Suprapubic skin (tissue), 4 donors: ENCODE results near the gene NEK8.
"Not testable (repeated sequence)": the region's sequence is repeated elsewhere in the genome, so short reads cannot be mapped to it uniquely, and the experiment has no call there.

Experiments
- CTCF ChIP-seq, 2 donors: fragments of 200-600 bp in 1 of 2; fragments of 450-650 bp in 1 of 2; sonication (generic) in 1 of 2; IDR thresholded peaks; one replicate each; pipeline ENCODE4 v1.5.1; 2016 to 2019; ENCODE audit warnings: antibody characterized with exemption in 2 of 2, mild to moderate bottlenecking in 1 of 2, moderate library complexity in 1 of 2
- EP300 ChIP-seq: sonication (generic); formaldehyde crosslinking; IDR thresholded peaks from one replicate; pipeline ENCODE4 v1.6.1; 2017; ENCODE audit warnings: antibody characterized with exemption
- POLR2A ChIP-seq, 2 donors: fragments of 450-650 bp; IDR thresholded peaks; one replicate each; pipeline ENCODE4 v1.6.1; 2017; ENCODE audit warnings: antibody characterized with exemption in 2 of 2, mild to moderate bottlenecking in 2 of 2, moderate library complexity in 2 of 2
- POLR2AphosphoS5 ChIP-seq, 3 donors: sonication (generic); formaldehyde crosslinking; IDR thresholded peaks; one replicate each; pipeline ENCODE4 v1.6.1; 2017; ENCODE audit warnings: antibody characterized with exemption in 3 of 3

GRCh38 chr17:28720997-28721329 lies 7.6 kb upstream of the NEK8 start:
- not testable (repeated sequence) for TF ChIP-seq CTCF (IDR thresholded peaks at IDR 0.05); POLR2A (IDR thresholded peaks at IDR 0.05); EP300; POLR2AphosphoS5 (IDR thresholded peaks at IDR 0.05)
